Tibial nerve (tissue), 3 donors: ENCODE results near the gene PRPF19.

ENCODE experiments used
- POLR2A ChIP-seq, 2 donors: fragments of 450-650 bp; IDR thresholded peaks; one replicate each; pipeline ENCODE4 v1.6.1; 2017; ENCODE audit warnings: antibody characterized with exemption in 2 of 2, mild to moderate bottlenecking in 2 of 2, moderate library complexity in 2 of 2
- TF ChIP-seq, protein P1 (sequence below), 5 experiments: fragments of 200-600 bp in 3 of 5; fragments of 450-650 bp in 2 of 5; sonication (generic) in 3 of 5; IDR thresholded peaks; one replicate each; pipeline ENCODE4 v1.5.1; 2016 to 2019; ENCODE audit warnings: antibody characterized with exemption in 5 of 5, mild to moderate bottlenecking in 3 of 5, moderate library complexity in 2 of 5

DNA sequence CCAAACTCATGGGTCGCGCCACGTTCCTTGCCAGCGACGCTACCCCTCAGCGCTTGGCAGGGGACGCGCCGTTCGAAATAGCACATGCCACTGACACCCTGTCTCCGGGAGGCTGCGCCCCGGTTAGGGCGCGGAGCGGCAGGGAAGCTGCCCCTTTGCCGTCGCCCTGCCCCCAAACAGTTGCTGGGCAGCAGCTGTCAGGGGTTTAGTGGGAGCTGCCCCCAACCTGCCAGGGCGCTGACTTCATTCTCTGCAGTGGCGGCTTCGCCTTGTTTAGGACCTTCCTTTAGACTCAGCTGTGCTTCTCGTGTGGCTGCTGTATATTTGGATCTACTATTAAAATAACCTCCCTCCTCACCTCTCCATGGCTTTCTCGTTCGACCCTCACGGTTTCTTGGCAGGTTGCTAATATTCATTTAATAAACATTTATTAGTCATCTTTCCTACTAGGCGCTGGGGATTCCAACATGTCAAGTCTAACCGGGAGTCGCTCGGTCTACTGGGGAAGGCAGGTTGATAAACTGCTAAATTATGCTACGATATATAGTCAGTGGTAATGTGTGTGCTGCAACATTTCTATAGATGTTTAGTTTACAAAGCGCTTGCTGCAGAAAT, 8.4 kb upstream of the PRPF19 start:
- TF ChIP-seq, protein P1, sequence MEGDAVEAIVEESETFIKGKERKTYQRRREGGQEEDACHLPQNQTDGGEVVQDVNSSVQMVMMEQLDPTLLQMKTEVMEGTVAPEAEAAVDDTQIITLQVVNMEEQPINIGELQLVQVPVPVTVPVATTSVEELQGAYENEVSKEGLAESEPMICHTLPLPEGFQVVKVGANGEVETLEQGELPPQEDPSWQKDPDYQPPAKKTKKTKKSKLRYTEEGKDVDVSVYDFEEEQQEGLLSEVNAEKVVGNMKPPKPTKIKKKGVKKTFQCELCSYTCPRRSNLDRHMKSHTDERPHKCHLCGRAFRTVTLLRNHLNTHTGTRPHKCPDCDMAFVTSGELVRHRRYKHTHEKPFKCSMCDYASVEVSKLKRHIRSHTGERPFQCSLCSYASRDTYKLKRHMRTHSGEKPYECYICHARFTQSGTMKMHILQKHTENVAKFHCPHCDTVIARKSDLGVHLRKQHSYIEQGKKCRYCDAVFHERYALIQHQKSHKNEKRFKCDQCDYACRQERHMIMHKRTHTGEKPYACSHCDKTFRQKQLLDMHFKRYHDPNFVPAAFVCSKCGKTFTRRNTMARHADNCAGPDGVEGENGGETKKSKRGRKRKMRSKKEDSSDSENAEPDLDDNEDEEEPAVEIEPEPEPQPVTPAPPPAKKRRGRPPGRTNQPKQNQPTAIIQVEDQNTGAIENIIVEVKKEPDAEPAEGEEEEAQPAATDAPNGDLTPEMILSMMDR (IDR thresholded peaks at IDR 0.05) = no peak
- TF ChIP-seq POLR2A (IDR thresholded peaks at IDR 0.05) = no peak
